Kidney epithelial cell (primary cell): ENCODE results near the gene ATP6V1C2. TPM values are rescaled to one million over a fixed set of nuclear protein-coding genes. Genes with fewer than 3 reads are reported as not detected.

Experiments used
- DNase-seq: peaks from one replicate; pipeline ENCODE4 v3.0.0-alpha.2; 2010; ENCODE audit warnings: low read depth
- H3K27me3 ChIP-seq: 2 replicates; pipeline ENCODE4 v1.6.0; 2011; ENCODE audit warnings: low read length; ENCODE audit not compliant: control insufficient read depth, insufficient read depth
- H3K36me3 ChIP-seq: 2 replicates; pipeline ENCODE4 v1.5.1; 2011; ENCODE audit warnings: low read length; ENCODE audit not compliant: control insufficient read depth, insufficient read depth
- H3K4me3 ChIP-seq: 2 replicates; pipeline ENCODE4 v1.5.1; 2011; ENCODE audit warnings: low read depth, mild to moderate bottlenecking, control low read depth, low read length
- CTCF ChIP-seq: IDR thresholded peaks from 2 replicates; pipeline ENCODE4 v1.5.1; 2011; ENCODE audit warnings: mild to moderate bottlenecking, moderate library complexity, low read length, control low read depth, inconsistent platforms; ENCODE audit not compliant: insufficient read depth, poor library complexity, severe bottlenecking
- total RNA-seq: library from RNA; depleted of rRNA; stranded (reverse); fragments of >200 nt; gene quantifications from 2 replicates; pipeline ENCODE4 v1.2.3, GENCODE V29; 2015

ATP6V1C2 gene
- 0.04 TPM in 1 of 2 replicates, not detected in the other for total RNA-seq

GRCh38 chr2:10721396-10722251 lies at the start of gene ATP6V1C2:
TSS of gene ATP6V1C2 (plus strand) at chr2:10721630. CDS start at chr2:10722850, 1,220 bp downstream.
- peak within 1 kb of the TSS; percentile 34 for H3K4me3 ChIP-seq
- DNase-seq = no peak
- TF ChIP-seq CTCF = peak; percentile 1
- no peaks in the 10 kb centered on the region for H3K36me3 ChIP-seq
- peaks cover 47% of the 10 kb centered on the region for H3K27me3 ChIP-seq

GRCh38 chr2:10675131-10675530 lies 46.3 kb upstream of the ATP6V1C2 start:
- H3K4me3 ChIP-seq = no peak overlapping the region
- no peak for DNase-seq
- H3K36me3 ChIP-seq = no peaks in the 10 kb centered on the region
- no peak for TF ChIP-seq CTCF
- H3K27me3 ChIP-seq = no peaks in the 10 kb centered on the region

- H3K36me3 ChIP-seq = no peaks in the 10 kb centered on the region
- no peak for DNase-seq
- no peaks in the 10 kb centered on the region for H3K27me3 ChIP-seq
- H3K4me3 ChIP-seq = no peak overlapping the region
- peak; percentile 26 for TF ChIP-seq CTCF
These were observed 43.2 kb upstream of the ATP6V1C2 start for GRCh38 chr2:10678225-10678624.

GRCh38 chr2:10680214-10680613 lies 41.2 kb upstream of the ATP6V1C2 start:
- Histone ChIP-seq H3K27me3 (no peaks in the 10 kb centered on the region), H3K4me3 (no peak overlapping the region), H3K36me3 (no peaks in the 10 kb centered on the region)
- TF ChIP-seq CTCF = no peak
- no peak for DNase-seq

- no peak for DNase-seq
- H3K4me3 ChIP-seq = no peak overlapping the region
- no peaks in the 10 kb centered on the region for H3K36me3 ChIP-seq
- H3K27me3 ChIP-seq = no peaks in the 10 kb centered on the region
- no peak for TF ChIP-seq CTCF
These were observed 40.5 kb upstream of the ATP6V1C2 start for GRCh38 chr2:10680957-10681356.

GRCh38 chr2:10686176-10686730 lies 35.2 kb upstream of the ATP6V1C2 start:
- H3K36me3 ChIP-seq = no peaks in the 10 kb centered on the region
- no peak overlapping the region for H3K4me3 ChIP-seq
- no peak for TF ChIP-seq CTCF
- DNase-seq = no peak
- H3K27me3 ChIP-seq = no peaks in the 10 kb centered on the region
